C4-2B (cell line): ENCODE results near the gene RPN2.

ENCODE experiments used
- H3K27ac ChIP-seq: fragments of 450-650 bp; 2 replicates; pipeline ENCODE4 v1.5.1; 2017
- ZFX ChIP-seq: fragments of 450-650 bp; IDR thresholded peaks from 2 replicates; pipeline ENCODE4 v1.6.1; 2017
- TF ChIP-seq, protein P1 (sequence below): fragments of 450-650 bp; conservative IDR thresholded peaks from 2 replicates; pipeline ENCODE4 v1.5.1; 2017; ENCODE audit warnings: mild to moderate bottlenecking

Gene RPN2

DNA sequence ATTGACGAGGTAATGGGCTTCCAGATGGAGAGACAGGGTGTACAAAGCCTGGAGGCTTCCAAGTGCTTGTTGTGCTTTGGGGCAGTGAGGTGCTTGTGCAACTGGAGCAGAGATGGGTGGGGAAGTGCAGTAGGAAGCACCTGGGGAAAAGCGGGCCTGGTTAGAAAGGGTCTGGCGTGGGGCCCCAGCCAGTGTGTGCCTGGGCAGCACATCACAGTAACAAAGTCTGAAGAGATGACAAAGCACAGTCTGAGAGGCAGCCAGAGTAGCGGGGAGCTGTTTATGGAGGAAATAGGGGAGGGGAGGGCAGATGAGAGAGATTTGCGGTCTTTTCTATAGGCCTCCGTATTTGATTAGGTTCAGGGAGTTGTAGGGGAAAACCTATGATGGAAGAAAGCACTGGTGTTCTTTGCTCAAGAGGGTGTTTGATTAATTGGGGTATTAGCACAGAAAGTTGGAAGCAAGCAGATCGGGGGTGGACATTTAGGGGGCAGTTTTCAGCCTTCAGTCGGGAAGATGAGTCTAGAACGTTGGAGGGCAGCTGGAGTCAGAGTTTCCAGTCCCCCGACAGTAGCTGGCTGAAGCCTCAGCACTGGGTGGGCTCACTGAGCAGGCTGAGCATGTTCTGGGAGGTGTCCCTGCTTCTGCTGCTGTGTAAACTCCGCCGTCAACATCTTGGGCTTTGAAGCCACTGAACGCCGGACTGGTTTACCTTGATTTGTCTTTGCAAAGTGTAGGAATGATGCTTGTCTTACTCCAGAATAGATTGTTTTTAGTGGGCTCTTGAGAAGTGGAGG, 15.7 kb downstream of the RPN2 start:
- TF ChIP-seq, protein P1, sequence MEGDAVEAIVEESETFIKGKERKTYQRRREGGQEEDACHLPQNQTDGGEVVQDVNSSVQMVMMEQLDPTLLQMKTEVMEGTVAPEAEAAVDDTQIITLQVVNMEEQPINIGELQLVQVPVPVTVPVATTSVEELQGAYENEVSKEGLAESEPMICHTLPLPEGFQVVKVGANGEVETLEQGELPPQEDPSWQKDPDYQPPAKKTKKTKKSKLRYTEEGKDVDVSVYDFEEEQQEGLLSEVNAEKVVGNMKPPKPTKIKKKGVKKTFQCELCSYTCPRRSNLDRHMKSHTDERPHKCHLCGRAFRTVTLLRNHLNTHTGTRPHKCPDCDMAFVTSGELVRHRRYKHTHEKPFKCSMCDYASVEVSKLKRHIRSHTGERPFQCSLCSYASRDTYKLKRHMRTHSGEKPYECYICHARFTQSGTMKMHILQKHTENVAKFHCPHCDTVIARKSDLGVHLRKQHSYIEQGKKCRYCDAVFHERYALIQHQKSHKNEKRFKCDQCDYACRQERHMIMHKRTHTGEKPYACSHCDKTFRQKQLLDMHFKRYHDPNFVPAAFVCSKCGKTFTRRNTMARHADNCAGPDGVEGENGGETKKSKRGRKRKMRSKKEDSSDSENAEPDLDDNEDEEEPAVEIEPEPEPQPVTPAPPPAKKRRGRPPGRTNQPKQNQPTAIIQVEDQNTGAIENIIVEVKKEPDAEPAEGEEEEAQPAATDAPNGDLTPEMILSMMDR, result no peak
- no peak for TF ChIP-seq ZFX
- H3K27ac ChIP-seq, result no peak overlapping the region

DNA sequence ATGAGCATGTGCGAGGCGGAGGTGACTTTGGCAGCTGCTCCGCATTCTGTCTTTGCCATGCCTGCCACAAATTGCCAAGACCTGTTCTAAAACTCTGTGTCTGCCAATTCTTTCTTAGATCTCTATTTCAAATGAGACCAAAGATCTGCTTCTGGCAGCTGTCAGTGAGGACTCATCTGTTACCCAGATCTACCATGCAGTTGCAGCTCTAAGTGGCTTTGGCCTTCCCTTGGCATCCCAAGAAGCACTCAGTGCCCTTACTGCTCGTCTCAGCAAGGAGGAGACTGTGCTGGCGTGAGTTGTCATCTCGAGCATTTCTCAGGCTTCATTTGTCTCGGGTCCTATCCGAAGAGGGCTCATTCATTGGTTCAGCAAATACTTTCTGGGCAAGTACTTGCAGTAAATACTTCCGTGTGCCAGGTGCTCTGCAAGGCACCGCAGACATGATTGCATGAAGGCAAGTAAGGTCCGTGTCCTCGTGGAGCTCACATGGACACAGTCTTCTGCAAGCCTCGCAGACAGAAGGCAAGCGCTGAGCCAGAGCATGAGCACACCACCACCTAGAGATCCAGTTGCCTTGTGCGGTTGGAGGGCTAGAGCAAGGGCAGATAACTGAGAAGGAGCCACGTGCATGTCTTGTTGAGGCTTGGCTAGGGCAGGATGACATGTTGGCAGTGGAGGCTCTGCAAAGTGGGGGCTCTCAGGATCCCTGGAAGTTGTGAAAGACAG, 20.0 kb downstream of the RPN2 start:
- TF ChIP-seq, protein P1, result no peak
- no peak for TF ChIP-seq ZFX
- no peak overlapping the region for H3K27ac ChIP-seq

DNA sequence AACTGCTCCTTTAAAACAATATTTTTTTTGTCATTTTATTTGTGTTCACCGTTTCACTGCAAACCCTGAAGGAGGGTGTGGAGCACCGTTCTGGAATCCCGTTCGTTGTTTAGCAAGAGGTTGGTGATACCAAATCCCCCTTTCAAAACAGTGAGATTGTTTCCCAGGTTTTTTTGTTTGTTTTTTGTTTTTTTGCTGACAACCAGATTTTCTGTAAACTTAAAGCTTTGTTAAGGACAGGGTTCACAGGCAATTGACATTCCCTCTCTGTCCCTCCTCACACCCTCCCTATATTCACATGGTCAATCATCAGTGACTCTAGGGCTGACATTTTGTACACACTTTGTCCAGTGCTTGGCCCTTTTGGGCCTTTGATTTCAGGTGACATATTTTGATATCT, 21.2 kb downstream of the RPN2 start:
- H3K27ac ChIP-seq, result no peak overlapping the region
- TF ChIP-seq ZFX, result no peak
- TF ChIP-seq, protein P1, result no peak

DNA sequence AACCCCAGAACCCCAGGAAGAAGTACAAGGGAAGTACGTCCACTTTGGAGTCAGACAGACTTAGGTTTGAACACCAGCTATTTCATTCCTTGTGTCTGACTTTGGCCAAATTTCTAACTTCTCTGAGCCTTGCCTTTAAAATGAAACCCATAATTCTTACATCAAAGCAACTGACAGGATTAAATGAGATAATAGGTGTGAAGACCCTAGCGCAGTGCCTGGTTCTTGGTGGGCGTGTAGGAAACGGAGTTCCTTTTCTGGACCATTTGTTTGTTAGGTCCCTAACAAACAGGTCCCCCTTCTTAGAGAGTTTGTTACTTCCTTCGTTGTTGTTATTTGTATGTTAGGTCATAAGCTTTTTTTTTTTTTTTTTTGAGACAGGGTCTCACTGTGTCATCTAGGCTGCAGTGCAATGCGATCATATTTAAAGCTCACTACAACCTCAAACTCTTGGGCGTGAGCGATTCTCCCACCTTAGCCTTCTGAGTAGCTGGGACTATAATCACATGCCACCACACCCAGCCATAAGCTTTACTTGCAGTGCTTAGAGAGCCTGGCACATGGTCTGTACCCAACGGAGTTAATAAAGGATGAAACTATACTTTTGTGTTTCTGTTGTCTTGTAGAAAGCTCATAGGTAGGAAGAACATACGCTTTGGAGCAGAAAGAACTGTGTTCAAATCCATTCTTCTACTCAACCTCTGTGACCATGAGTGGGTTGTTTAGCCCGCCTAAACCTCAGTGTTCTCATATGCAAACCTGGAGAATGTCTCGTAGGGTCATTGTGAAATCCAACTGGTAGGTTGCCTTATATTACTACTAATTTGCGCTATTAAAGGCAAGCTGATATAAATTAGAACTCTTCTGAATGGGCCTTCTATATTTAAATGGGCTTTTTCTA, 22.0 kb downstream of the RPN2 start:
- TF ChIP-seq, protein P1, result no peak
- TF ChIP-seq ZFX, result no peak
- no peak overlapping the region for H3K27ac ChIP-seq

DNA sequence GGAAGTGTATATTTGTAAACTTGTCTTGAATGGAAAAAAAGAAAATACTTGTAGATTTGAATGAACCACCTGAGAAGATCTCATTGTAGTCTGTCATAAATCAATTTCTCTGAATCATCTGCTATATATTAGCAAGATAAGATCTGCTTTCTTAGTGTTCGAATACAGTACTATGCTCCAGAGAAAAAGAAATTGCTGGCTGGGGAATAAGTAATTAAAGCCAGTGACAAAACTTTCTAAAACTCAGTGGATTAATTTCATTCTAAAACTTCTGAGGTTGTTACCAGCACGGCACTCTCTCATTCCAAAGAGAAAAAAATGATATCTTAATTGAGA, 22.7 kb downstream of the RPN2 start:
- TF ChIP-seq, protein P1, result no peak
- no peak for TF ChIP-seq ZFX

DNA sequence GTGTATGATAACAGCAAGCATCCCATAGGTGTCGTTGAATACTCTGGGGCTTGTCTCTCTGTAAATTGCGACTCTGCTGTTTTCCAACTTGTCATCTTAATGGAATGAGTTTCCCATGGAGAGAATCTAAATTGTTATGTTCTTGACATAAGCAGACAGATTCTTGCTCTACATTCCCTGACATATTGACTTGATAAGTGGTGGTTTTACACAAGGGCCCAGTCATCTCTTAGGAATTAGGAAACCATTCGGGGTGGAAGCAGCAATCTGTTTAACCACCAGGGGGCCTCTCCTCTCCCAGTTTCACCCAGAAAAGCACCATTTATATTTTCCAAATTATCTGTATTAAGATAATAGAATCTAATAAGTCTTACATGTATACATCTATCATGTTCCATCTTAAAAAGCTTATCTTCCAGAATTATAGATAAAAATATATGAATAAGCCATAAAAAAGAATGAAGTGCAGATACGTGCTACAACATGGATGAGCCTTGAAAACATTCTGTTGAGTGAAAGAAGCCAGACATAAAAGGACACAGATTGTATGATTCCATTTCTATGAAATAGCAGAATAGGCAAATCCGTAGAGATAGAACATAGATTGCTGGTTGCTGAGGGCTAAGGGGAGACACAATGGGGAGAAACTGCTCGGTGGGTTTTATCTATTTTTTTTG, 23.3 kb downstream of the RPN2 start:
- no peak for TF ChIP-seq ZFX
- TF ChIP-seq, protein P1, result peak; percentile 91
- no peak overlapping the region for H3K27ac ChIP-seq

More for the DNA sequence above, 22.7 kb downstream of the RPN2 start:
- no peak overlapping the region for H3K27ac ChIP-seq
